GM12873 (cell line): ENCODE data around the gene DUSP9.

Experiments used
- TF ChIP-seq, protein P1 (sequence below): IDR thresholded peaks from 2 replicates; pipeline ENCODE4 v1.5.1; 2012; ENCODE audit warnings: low read depth, mild to moderate bottlenecking, moderate library complexity, low read length, control low read depth; ENCODE audit not compliant: insufficient read depth; ENCODE audit errors: missing control alignments

Gene DUSP9

DNA sequence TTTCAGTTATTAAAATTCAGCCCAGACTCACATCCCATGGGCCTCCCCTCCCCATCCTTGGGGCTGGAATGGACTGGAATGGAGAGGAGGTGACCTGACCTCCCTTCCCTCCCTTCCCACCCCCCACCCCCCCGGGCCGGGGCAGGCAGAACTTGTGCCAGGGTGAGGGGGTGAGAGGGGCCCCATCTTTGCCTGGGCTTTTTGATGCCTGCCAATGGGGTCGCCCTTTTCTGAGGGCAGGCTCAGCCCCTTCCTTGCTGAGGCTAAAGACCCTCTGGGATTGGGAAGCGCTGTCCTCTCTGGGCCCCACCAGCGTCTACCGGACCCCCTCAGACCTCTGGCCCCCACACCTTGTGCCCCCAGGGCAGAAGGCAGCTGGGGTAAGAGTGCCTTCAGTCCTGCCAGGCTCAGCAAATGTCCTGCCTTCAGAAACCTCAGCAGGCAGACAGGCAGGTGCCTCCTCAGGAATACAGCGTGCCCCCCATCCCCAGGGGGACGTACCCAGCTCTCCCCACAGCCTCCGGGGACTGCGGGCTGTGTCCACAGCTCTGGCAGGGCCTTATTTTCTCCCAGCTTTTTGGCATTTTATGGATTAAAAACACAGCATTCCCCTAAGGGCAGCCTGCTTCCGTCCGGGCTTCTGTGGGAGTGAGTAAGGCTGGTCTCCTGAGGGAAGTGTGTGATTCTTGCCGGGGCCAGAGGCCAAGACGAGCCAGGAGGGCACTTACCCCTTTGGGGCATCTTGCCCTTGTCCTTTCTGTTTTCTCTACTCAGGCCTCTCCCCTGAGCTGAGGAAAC, 35.5 kb upstream of the DUSP9 start:
- TF ChIP-seq, protein P1, sequence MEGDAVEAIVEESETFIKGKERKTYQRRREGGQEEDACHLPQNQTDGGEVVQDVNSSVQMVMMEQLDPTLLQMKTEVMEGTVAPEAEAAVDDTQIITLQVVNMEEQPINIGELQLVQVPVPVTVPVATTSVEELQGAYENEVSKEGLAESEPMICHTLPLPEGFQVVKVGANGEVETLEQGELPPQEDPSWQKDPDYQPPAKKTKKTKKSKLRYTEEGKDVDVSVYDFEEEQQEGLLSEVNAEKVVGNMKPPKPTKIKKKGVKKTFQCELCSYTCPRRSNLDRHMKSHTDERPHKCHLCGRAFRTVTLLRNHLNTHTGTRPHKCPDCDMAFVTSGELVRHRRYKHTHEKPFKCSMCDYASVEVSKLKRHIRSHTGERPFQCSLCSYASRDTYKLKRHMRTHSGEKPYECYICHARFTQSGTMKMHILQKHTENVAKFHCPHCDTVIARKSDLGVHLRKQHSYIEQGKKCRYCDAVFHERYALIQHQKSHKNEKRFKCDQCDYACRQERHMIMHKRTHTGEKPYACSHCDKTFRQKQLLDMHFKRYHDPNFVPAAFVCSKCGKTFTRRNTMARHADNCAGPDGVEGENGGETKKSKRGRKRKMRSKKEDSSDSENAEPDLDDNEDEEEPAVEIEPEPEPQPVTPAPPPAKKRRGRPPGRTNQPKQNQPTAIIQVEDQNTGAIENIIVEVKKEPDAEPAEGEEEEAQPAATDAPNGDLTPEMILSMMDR = no peak

DNA sequence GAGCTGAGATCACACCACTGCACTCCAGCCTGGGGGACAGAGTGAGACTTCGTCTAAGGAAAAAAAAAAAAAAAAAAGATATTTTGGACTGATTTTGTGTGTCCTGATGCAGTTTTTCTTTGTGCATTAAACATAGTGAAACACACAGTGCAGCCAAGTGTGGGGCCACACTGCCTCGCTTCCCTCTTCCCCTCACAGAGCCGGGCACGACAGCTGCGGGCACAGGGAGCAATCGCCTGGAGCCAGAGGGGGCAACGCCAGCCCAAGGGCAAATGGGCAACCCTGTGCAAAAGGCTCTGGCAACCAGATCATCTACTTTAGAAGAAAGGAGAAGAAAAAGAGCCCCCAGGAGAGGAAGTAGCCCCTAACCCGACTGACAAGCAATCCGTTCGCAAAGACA, 34.6 kb upstream of the DUSP9 start:
- TF ChIP-seq, protein P1 = no peak

DNA sequence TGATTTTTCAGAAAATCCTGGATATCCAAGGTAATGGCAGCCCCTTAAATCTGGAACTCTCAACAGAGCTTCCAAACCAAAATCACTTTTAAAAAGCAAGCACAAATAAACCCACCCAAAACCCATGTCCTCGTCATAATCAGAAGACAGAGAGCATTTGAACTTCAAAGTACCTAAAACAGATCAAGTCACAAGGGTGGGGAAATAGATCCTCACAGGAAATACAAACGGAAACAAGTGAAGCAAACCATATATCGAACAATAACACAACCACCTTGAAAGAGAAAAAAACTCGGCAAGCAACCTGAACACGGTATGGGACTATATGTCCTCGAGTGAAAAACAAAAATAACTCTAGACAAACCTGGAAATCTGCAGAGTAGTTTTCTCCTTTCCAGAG, 32.2 kb upstream of the DUSP9 start:
- TF ChIP-seq, protein P1 = no peak

DNA sequence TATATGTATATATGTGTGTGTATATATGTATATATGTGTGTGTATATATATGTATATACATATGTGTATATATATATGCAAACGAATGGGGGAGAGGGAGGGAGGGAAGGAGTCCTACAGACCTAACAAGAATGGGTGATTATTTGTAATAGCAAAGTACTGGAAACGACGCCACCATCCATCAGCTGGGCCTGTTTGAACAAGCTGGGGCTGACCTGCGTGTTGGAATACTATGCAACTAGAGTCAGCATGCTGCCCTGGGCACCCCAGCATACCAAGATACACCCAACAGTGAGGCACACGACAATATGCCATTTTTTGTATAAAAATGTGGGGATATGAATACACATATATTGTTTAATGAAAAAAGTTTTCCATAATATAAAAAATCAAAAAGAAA, 26.4 kb upstream of the DUSP9 start:
- TF ChIP-seq, protein P1 = no peak

DNA sequence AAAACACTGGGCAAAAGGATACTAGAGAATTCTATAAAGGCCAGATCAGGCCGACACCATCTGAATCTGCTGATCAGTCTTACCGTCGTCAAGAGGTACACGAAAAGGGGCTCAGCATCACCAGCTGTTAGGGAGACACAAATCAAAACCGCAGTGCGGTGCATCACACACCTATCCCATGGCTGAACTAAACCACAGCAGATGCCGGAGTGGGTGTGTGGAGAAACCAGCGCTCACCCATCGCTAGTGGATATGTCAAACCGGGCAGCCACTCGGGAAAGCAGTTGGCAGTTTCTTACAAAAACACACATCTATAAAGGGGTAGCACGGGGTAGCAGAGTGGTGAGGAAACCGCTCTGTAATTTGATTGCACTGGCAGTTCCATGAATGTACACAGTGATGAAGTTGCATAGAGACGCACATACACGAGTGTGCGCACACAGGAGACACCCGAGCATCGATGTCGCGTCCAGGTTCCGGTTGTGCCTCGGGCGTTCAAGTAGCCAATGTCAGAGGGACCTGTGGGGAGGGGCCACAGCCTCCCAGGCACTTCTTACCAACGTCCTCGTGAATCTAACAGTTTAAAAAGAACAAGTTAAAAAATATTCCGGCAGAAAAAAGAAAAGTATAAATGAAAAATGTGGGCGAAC, 24.9 kb upstream of the DUSP9 start:
- TF ChIP-seq, protein P1 = no peak

DNA sequence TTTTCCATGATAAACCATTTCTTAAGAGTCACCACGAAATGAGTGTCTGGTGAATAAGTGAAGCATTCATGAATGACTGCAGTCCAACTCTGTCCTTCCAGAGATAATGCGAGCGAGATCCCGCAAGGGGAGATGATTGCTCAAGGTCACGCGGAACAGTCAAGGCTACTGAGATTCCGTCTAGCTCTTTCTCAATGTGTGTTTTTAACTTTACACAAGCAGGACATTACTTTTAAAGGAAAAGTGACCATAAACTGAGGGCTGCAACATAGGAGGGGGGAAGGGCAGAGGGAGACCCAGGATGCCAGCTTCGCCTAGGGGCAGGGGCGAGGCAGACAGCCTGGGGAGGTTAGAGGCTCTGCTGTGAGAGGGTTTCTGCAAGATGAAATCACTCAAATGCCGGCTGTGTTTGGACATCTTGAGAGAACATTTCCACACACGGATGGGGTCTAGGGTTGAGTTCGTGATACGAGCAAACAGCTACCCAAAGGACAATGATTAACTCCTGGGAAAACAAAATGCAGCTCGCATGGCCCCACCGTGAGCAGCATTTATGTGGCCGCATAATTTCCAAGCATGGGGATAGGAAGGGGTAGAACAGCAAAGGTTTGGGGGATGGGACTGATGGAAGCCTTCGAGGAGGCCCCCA, 24.2 kb upstream of the DUSP9 start:
- TF ChIP-seq, protein P1 = no peak
